ENCODE results near the gene TAF6. TPM values are rescaled to one million over a fixed set of nuclear protein-coding genes. Genes with fewer than 3 reads are reported as not detected.

TAF6 gene
- total and polyA plus RNA-seq, 9 of the 15 experiments (the other 6 are each of a cell fraction or from before 2014, with no cell fraction given): 0.78 to 78.7 (median 21.3) TPM

GRCh38 chr7:100095704-100096103 lies 23.5 kb downstream of the TAF6 start (continued):
- TF ChIP-seq RBFOX2 (IDR thresholded peaks at IDR 0.05; ENCODE audit: low read depth, low read length) (peak; percentile 76), KAT2B (IDR thresholded peaks at IDR 0.05; ENCODE audit: low read depth, low read length) (no peak), E2F4 (CRISPR knock-in tag; IDR thresholded peaks at IDR 0.05; ENCODE audit: low read depth) (no peak), ASH1L (IDR thresholded peaks at IDR 0.05; ENCODE audit: borderline replicate concordance, low read depth, partially characterized antibody) (no peak)
- TF ChIP-seq, protein P1, sequence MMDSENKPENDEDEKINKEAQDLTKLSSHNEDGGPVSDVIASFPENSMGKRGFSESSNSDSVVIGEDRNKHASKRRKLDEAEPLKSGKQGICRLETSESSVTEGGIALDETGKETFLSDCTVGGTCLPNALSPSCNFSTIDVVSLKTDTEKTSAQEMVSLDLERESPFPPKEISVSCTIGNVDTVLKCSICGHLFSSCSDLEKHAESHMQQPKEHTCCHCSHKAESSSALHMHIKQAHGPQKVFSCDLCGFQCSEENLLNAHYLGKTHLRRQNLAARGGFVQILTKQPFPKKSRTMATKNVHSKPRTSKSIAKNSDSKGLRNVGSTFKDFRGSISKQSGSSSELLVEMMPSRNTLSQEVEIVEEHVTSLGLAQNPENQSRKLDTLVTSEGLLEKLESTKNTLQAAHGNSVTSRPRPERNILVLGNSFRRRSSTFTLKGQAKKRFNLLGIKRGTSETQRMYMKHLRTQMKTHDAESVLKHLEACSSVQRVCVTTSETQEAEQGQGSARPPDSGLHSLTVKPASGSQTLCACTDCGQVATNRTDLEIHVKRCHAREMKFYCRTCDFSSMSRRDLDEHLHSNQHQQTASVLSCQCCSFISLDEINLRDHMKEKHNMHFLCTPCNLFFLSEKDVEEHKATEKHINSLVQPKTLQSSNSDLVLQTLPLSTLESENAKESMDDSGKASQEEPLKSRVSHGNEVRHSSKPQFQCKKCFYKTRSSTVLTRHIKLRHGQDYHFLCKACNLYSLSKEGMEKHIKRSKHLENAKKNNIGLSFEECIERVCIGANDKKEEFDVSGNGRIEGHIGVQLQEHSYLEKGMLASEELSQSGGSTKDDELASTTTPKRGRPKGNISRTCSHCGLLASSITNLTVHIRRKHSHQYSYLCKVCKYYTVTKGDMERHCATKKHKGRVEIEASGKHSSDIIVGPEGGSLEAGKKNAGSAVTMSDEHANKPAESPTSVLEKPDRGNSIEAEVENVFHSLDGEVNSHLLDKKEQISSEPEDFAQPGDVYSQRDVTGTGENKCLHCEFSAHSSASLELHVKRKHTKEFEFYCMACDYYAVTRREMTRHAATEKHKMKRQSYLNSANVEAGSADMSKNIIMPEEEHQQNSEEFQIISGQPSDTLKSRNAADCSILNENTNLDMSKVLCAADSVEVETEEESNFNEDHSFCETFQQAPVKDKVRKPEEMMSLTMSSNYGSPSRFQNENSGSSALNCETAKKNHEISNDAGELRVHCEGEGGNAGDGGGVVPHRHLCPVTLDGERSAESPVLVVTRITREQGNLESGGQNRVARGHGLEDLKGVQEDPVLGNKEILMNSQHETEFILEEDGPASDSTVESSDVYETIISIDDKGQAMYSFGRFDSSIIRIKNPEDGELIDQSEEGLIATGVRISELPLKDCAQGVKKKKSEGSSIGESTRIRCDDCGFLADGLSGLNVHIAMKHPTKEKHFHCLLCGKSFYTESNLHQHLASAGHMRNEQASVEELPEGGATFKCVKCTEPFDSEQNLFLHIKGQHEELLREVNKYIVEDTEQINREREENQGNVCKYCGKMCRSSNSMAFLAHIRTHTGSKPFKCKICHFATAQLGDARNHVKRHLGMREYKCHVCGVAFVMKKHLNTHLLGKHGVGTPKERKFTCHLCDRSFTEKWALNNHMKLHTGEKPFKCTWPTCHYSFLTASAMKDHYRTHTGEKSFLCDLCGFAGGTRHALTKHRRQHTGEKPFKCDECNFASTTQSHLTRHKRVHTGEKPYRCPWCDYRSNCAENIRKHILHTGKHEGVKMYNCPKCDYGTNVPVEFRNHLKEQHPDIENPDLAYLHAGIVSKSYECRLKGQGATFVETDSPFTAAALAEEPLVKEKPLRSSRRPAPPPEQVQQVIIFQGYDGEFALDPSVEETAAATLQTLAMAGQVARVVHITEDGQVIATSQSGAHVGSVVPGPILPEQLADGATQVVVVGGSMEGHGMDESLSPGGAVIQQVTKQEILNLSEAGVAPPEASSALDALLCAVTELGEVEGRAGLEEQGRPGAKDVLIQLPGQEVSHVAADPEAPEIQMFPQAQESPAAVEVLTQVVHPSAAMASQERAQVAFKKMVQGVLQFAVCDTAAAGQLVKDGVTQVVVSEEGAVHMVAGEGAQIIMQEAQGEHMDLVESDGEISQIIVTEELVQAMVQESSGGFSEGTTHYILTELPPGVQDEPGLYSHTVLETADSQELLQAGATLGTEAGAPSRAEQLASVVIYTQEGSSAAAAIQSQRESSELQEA (IDR thresholded peaks at IDR 0.05; ENCODE audit: low read depth): no peak

Measured in K562 (cell line).